SK-N-SH treated with all-trans-retinoic acid at 6 μM for 48 hours (cell line): Measurements from ENCODE around the gene HCLS1.

ENCODE experiments used
- ATAC-seq: fragments of 200-7000 bp; cut with Tn5 transposase; 3 replicates; pipeline ENCODE4 v1.9.1; 2020; ENCODE audit warnings: mild to moderate bottlenecking, moderate library complexity
- ARNTL ChIP-seq: fragments of 450-650 bp; formaldehyde crosslinking; IDR thresholded peaks from 2 replicates; pipeline ENCODE4 v1.5.0; 2020; ENCODE audit warnings: low read depth, mild to moderate bottlenecking, moderate library complexity, borderline replicate concordance
- BACH2 ChIP-seq: fragments of 250-450 bp; sonication (Bioruptor Pico); IDR thresholded peaks from 2 replicates; pipeline ENCODE4 v1.9.0; 2021; ENCODE audit warnings: mild to moderate bottlenecking, borderline replicate concordance
- CSDC2 ChIP-seq: fragments of 250-450 bp; sonication (Bioruptor Pico); IDR thresholded peaks from 2 replicates; pipeline ENCODE4 v1.5.0; 2020; ENCODE audit warnings: mild to moderate bottlenecking, moderate library complexity
- ESRRG ChIP-seq: fragments of 250-450 bp; sonication (Bioruptor Pico); IDR thresholded peaks from 2 replicates; pipeline ENCODE4 v1.6.1; 2021; ENCODE audit warnings: mild to moderate bottlenecking
- GLIS3 ChIP-seq: fragments of 250-450 bp; sonication (Bioruptor Pico); IDR thresholded peaks from 2 replicates; pipeline ENCODE4 v1.5.0; 2020; ENCODE audit warnings: mild to moderate bottlenecking, moderate library complexity
- OSR1 ChIP-seq: fragments of 250-450 bp; sonication (Bioruptor Pico); IDR thresholded peaks from 2 replicates; pipeline ENCODE4 v1.8.0; 2022; ENCODE audit warnings: moderate library complexity, mild to moderate bottlenecking, inconsistent platforms
- PATZ1 ChIP-seq: fragments of 250-450 bp; sonication (Bioruptor Pico); IDR thresholded peaks from 2 replicates; pipeline ENCODE4 v1.8.0; 2020; ENCODE audit warnings: mild to moderate bottlenecking, moderate library complexity, borderline replicate concordance
- PPARA ChIP-seq: fragments of 250-450 bp; sonication (Bioruptor Pico); IDR thresholded peaks from 2 replicates; pipeline ENCODE4 v1.5.0; 2020; ENCODE audit warnings: mild to moderate bottlenecking, borderline replicate concordance
- TCF4 ChIP-seq: fragments of 250-450 bp; sonication (Bioruptor Pico); IDR thresholded peaks from 2 replicates; pipeline ENCODE4 v1.8.0; 2021; ENCODE audit warnings: mild to moderate bottlenecking, moderate library complexity, borderline replicate concordance
- TOX ChIP-seq: fragments of 250-450 bp; sonication (Bioruptor Pico); IDR thresholded peaks from 2 replicates; pipeline ENCODE4 v1.8.0; 2021; ENCODE audit warnings: mild to moderate bottlenecking, moderate library complexity, borderline replicate concordance
- ZC3H10 ChIP-seq: fragments of 250-450 bp; sonication (Bioruptor Pico); IDR thresholded peaks from 2 replicates; pipeline ENCODE4 v1.5.1; 2021; ENCODE audit warnings: mild to moderate bottlenecking, moderate library complexity
- ZFP30 ChIP-seq: fragments of 450-650 bp; formaldehyde crosslinking; IDR thresholded peaks from 2 replicates; pipeline ENCODE4 v1.5.0; 2022; ENCODE audit warnings: mild to moderate bottlenecking, moderate library complexity
- ZNF565 ChIP-seq: fragments of 450-650 bp; formaldehyde crosslinking; conservative IDR thresholded peaks from 2 replicates; pipeline ENCODE4 v1.5.0; 2020; ENCODE audit warnings: low read depth, mild to moderate bottlenecking, moderate library complexity
- ZNF8 ChIP-seq: fragments of 450-650 bp; formaldehyde crosslinking; IDR thresholded peaks from 2 replicates; pipeline ENCODE4 v1.5.0; 2020; ENCODE audit warnings: mild to moderate bottlenecking, moderate library complexity
- TF ChIP-seq, protein P1 (sequence below): fragments of 250-450 bp; sonication (Bioruptor Pico); IDR thresholded peaks from 2 replicates; pipeline ENCODE4 v1.8.0; 2021; ENCODE audit warnings: low read depth, mild to moderate bottlenecking, moderate library complexity, borderline replicate concordance
- TF ChIP-seq, protein P2 (sequence below): fragments of 250-450 bp; sonication (Bioruptor Pico); IDR thresholded peaks from 2 replicates; pipeline ENCODE4 v1.5.0; 2020; ENCODE audit warnings: mild to moderate bottlenecking, moderate library complexity

The HCLS1 gene

DNA sequence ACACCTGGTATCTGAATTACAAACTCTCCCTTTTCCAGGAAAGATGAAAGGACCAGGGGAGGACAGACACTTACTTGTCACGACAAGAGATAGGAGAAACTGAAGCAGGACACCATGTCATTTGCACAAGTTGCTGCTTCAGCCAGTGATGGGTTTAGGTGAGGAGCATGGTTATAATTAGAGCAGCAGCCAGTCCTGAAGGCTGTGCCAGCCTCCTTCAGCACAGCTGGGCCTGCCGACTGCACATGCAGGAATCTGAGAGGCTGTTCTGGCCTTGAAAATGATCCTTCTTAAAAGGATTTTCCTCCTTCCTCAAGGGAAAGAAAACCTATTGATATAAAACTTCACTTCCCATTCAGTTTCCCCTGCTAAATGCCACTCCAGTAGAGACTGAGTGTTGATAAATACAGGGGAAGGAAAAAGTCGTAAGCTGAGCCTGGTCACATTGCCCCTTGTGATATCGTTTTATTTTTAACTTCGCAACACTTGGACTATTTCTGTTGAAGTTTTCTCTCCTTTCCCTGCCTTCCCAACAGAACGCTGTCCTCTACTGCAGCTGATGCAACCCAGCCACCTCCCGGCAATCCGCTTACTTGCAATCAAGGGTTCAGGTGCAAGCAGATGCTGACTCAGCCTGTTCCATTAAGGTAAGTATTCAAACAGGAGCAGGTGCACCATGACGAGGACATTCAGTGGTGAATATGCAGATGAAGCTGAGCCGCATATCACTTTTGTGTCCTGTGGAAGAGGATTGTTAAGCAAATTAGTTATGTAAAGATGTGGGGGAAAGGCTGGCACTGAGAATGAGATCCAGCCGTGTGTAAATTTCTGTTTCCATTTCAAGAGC, 67.6 kb downstream of the HCLS1 start, which contains the start of gene FBXO40 (continued):
- no peak for TF ChIP-seq PATZ1 (CRISPR knock-in tag)
- no peak for TF ChIP-seq OSR1 (CRISPR knock-in tag)
- TF ChIP-seq PPARA (CRISPR knock-in tag): no peak
- no peak for TF ChIP-seq GLIS3 (CRISPR knock-in tag)

- ATAC-seq: no peak
- TF ChIP-seq ARNTL (CRISPR knock-in tag) (no peak), CSDC2 (CRISPR knock-in tag) (no peak), GLIS3 (CRISPR knock-in tag) (no peak), ZFP30 (CRISPR knock-in tag) (no peak)
Observed at GRCh38 chr3:121584418-121584817, 76.3 kb downstream of the HCLS1 start.

- ATAC-seq: no peak
- no peak for TF ChIP-seq ESRRG
- TF ChIP-seq ZC3H10: no peak
- no peak for TF ChIP-seq PATZ1 (CRISPR knock-in tag)
- TF ChIP-seq, protein P1, sequence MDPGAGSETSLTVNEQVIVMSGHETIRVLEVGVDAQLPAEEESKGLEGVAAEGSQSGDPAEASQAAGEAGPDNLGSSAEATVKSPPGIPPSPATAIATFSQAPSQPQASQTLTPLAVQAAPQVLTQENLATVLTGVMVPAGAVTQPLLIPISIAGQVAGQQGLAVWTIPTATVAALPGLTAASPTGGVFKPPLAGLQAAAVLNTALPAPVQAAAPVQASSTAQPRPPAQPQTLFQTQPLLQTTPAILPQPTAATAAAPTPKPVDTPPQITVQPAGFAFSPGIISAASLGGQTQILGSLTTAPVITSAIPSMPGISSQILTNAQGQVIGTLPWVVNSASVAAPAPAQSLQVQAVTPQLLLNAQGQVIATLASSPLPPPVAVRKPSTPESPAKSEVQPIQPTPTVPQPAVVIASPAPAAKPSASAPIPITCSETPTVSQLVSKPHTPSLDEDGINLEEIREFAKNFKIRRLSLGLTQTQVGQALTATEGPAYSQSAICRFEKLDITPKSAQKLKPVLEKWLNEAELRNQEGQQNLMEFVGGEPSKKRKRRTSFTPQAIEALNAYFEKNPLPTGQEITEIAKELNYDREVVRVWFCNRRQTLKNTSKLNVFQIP (CRISPR knock-in tag): no peak
- TF ChIP-seq BACH2: no peak
- no peak for TF ChIP-seq ZNF565
- no peak for TF ChIP-seq ZNF8 (CRISPR knock-in tag)
- TF ChIP-seq, protein P2, sequence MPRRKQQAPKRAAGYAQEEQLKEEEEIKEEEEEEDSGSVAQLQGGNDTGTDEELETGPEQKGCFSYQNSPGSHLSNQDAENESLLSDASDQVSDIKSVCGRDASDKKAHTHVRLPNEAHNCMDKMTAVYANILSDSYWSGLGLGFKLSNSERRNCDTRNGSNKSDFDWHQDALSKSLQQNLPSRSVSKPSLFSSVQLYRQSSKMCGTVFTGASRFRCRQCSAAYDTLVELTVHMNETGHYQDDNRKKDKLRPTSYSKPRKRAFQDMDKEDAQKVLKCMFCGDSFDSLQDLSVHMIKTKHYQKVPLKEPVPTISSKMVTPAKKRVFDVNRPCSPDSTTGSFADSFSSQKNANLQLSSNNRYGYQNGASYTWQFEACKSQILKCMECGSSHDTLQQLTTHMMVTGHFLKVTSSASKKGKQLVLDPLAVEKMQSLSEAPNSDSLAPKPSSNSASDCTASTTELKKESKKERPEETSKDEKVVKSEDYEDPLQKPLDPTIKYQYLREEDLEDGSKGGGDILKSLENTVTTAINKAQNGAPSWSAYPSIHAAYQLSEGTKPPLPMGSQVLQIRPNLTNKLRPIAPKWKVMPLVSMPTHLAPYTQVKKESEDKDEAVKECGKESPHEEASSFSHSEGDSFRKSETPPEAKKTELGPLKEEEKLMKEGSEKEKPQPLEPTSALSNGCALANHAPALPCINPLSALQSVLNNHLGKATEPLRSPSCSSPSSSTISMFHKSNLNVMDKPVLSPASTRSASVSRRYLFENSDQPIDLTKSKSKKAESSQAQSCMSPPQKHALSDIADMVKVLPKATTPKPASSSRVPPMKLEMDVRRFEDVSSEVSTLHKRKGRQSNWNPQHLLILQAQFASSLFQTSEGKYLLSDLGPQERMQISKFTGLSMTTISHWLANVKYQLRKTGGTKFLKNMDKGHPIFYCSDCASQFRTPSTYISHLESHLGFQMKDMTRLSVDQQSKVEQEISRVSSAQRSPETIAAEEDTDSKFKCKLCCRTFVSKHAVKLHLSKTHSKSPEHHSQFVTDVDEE: no peak
- no peak for TF ChIP-seq TCF4 (CRISPR knock-in tag)
- no peak for TF ChIP-seq ZFP30 (CRISPR knock-in tag)
- TF ChIP-seq TOX (CRISPR knock-in tag): no peak
Observed at GRCh38 chr3:121581691-121582090, 79.0 kb downstream of the HCLS1 start.
